Amniotic epithelial cell (primary cell): Measurements from ENCODE around the gene TNIP2.
"Not testable (repeated sequence)": the region's sequence is repeated elsewhere in the genome, so short reads cannot be mapped to it uniquely, and the experiment has no call there.

Experiments used
- DNase-seq: peaks from one replicate; pipeline ENCODE4 v3.0.0-alpha.2; 2010; ENCODE audit warnings: low read depth

The TNIP2 gene

DNA sequence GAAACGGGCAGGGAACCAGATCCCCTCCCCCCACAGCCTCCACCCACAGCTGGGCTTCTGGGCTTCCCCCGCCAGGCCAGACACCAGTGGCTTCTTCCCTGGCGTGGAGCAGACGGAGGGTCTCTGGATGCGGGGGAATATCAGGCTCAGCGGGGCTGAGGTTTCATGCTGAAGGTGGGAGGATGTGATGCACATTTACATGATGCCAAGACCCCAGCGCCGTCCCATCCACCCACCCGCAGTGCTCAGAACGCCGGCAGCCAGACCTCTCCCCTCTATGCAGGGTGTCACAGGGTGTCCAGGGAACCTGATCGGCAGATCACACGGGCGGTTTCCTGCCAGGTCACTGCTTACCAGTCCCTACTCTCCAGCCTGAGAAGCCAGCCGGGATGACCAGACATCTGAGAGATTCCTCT lies 12.8 kb upstream of the TNIP2 start:
- no peak for DNase-seq

- no peak for DNase-seq
Observed at GRCh38 chr4:2768124-2768523, 12.0 kb upstream of the TNIP2 start.

DNA sequence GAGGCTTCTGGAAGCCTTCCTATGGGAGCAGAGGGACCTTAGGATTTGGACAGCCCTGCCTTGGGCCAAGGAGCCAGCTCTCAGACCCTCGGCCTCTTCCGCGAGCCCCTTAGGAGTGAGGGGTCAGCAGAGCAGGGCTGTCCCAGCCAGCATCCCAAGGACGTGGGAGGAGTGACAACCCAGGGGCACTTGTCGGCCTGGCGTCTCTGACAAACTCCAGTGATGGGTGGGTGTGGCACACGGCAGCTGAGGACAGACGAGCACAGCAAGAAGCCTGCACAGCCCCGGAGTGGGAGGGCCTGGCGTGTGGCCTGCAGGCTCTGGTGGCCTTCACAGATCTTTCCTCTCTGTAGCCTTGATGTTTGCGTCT lies 11.6 kb upstream of the TNIP2 start:
- DNase-seq, result no peak

DNA sequence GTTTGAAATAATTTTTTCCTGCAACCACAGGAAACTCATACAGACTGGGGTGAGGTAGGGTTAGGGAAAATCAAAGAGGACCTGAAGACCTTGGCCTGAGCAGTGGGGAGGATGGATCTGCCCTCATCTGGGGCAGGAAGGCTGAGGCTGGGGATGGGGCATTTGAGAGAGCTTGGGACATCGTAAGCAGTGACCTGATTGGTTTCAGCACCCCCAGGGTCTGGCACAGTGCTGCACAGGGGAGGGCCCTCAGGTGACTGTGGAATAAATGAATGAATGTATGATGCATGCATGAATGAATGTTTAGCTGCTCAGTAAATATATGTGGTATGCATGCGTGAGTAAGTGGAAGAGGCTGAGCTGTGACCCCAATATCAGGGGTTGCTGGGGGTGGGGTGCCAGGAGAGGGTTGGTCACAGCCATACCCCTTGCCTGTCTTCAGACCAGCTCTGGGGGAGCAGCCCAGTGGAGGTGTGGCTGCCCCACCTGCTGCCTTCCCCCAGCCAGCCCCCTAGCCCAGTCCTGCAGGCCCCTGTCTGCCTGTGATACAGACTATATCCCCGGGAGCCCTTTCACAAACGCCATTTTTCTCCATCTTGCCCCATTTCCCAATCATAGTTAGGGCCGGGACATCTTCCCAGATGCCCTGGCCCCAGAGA lies 11.0 kb upstream of the TNIP2 start:
- no peak for DNase-seq

- no peak for DNase-seq
Observed at GRCh38 chr4:2765832-2766526, 9.8 kb upstream of the TNIP2 start.

GRCh38 chr4:2763511-2763967 lies 7.4 kb upstream of the TNIP2 start:
- DNase-seq, result no peak

DNA sequence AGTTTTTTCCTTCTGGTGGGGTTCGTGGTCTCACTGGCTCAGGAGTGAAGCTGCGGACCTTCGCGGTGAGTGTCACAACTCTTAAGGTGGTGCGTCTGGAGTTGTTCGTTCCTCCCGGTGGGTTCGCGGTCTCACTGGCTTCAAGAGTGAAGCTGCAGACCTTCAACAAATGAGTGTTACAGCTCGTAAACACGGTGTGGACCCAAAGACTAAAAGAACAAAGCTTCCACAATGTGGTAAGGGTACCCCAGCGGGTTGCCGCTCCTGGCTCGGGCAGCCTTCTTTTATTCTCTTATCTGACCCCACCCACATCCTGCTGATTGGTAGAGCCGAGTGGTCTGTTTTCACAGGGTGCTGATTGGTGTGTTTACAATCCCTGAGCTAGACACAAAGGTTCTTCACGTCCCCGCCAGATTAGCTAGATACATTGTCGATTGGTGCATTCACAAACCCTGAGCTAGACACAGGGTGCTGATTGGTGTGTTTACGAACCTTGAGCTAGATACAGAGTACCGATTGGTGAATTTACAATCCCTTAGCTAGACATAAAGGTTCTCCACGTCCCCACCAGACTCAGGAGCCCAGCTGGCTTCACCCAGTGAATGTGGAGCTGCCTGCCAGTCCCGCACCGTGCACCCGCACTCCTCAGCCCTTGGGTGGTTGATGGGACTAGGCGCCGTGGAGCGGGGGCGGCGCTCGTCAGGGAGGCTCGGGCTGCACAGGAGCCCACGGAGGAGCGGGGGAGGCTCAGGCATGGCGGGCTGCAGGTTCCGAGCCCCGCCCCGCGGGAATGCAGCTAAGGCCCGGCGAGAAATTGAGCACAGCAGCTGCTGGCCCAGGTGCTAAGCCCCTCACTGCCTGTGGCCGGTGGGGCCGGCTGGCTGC lies 6.6 kb upstream of the TNIP2 start:
- DNase-seq, result not testable (repeated sequence)

DNA sequence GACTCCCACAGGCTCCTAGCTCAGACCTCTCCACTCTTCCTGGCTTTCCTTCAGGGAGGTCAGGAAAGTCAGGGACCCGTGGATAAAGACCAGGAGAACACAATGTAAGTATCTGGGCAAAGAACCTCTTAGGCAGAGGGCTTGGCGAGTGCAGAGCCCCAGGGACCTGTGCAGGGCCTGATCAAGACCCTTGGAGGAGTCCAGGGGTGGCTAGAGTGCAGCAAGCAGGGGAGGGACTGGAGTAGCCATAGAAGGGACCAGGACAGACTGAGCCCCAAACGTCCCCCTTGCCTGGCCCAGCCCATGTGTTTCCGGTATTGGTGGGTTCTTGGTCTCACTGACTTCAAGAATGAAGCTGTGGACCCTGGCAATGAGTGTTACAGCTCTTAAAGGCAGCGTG lies 5.9 kb upstream of the TNIP2 start:
- no peak for DNase-seq

DNA sequence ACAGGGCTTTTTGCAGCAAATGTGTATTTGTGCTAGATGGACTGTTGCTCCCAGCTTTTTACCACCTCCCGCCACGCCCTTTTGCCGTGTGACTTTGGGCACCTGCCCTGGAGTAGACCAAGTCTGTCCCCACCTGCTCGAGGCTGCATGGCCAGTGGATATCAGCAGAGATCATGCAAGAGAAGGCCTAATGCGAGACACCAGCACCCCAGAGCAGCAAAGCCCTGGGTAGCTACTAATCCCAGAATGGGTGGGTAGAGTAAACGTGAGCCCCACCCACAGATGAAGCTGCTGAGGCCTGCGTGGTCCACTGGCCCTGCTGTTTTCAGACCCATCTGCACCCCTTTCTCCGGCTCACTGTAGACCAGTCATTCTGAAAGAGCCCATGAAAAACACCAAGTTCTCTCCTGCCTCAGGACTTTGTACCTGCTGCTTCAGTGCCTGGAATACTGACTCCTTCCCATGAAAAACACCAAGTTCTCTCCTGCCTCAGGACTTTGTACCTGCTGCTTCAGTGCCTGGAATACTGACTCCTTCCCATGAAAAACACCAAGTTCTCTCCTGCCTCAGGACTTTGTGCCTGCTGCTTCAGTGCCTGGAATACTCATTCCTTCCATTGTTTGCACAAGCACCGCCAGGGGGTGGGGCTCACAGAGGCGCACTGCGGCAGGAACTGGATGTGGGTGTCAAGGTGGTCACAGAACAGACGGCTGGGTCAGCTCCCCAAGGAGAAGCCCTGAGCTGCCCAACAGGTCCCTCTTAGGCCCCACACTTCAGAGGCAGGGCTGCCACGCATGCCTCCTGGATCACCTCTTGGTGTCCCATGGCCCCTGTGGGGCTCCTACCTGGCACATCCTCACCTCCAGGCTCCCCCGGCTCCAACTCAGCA lies 5.1 kb upstream of the TNIP2 start:
- DNase-seq, result peak; percentile 29

DNA sequence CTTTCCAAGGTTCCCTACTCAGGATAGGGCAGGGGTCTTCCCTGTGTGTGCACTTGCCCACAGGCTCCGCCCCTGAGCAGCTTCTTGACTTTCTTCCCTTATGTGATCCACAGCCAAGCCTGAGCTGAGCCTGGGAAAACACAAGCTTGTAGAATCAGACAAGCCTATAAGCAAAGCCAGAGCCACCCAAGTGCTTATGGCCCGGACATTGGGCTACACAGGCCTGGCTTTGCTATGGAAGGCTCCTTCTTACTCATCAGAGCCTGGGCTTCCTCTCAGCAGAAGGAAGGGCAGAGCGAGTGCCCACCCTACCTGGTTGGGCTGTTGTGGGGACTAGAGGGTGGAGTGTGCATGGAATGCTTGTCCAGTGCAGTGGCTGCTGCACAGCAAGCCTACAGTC lies 1.3 kb upstream of the TNIP2 start:
- no peak for DNase-seq

- DNase-seq, result no peak
Observed at GRCh38 chr4:2756691-2757350, 685 bp upstream of the TNIP2 start.

- DNase-seq, result no peak
Observed at GRCh38 chr4:2754848-2755819, 1.0 kb downstream of the TNIP2 start.

DNA sequence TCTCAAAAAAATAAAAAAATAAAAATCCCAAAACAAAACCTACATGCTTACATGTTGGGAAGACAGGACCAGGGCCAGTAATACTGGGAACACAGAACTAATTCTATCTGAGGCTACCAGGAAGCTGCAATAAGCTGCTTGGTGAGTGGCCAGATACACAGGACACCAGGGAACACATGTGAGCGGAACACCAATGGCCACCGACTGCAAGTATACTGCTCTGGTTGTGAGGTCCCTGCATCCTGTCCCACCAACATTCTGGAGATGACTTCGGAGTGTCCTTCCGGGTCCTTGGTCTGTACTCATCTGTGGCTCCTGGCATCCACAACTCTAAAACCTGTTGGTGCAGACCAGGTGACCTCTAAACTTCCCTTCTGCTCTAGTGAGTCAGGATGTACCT lies 2.7 kb downstream of the TNIP2 start:
- DNase-seq, result no peak

GRCh38 chr4:2750719-2751605 lies 5.2 kb downstream of the TNIP2 start:
- DNase-seq, result no peak

- DNase-seq, result no peak
Observed at GRCh38 chr4:2746891-2747695, 9.0 kb downstream of the TNIP2 start.

- DNase-seq, result peak; percentile 22
Observed at GRCh38 chr4:2745981-2746806, 9.9 kb downstream of the TNIP2 start.

- DNase-seq, result no peak
Observed at GRCh38 chr4:2745516-2745915, 10.6 kb downstream of the TNIP2 start.
